ENCODE data around the gene CCDC81.

CCDC81 gene

GRCh38 chr11:86461892-86462291 lies 87.2 kb downstream of the CCDC81 start:
- in situ Hi-C loops (cut with MboI; ENCODE audit: low sequenced_read_pairs): loop anchor here (25.0 kb wide), 1 partner anchor 350 kb away; the partner anchor contains the start of gene PRSS23

- in situ Hi-C loops (cut with MboI; ENCODE audit: low sequenced_read_pairs): loop anchor here (25.0 kb wide), 1 partner anchor 349 kb away; the partner anchor contains the start of gene PRSS23
Observed at GRCh38 chr11:86463120-86463519, 88.4 kb downstream of the CCDC81 start.

- in situ Hi-C loops (cut with MboI; ENCODE audit: low sequenced_read_pairs): loop anchor here (25.0 kb wide), 1 partner anchor 348 kb away; the partner anchor contains the start of gene PRSS23
Observed at GRCh38 chr11:86463955-86464354, 89.3 kb downstream of the CCDC81 start.

- in situ Hi-C loops (cut with MboI; ENCODE audit: low sequenced_read_pairs): loop anchor here (25.0 kb wide), 1 partner anchor 348 kb away; the partner anchor contains the start of gene PRSS23
Observed at GRCh38 chr11:86464509-86465221, 90.0 kb downstream of the CCDC81 start.

- in situ Hi-C loops (cut with MboI; ENCODE audit: low sequenced_read_pairs): loop anchor here (25.0 kb wide), 1 partner anchor 344 kb away; the partner anchor contains the start of gene PRSS23
Observed at GRCh38 chr11:86468169-86468568, 93.5 kb downstream of the CCDC81 start.

- in situ Hi-C loops (cut with MboI; ENCODE audit: low sequenced_read_pairs): loop anchor here (25.0 kb wide), 1 partner anchor 343 kb away; the partner anchor contains the start of gene PRSS23
Observed at GRCh38 chr11:86469491-86470388, 95.1 kb downstream of the CCDC81 start.
